Cardiac muscle cell (in vitro differentiated cells and primary cell): Measurements from ENCODE around the gene BLOC1S6. TPM values are rescaled to one million over a fixed set of nuclear protein-coding genes. Genes with fewer than 3 reads are reported as not detected.

ENCODE experiments used
- DNase-seq, 2 donors: peaks; one replicate each; pipeline versions ENCODE4 v3.0.0 to v3.0.0-alpha.2; 2010 to 2017; ENCODE audit warnings: low read depth in 1 of 2, low spot score in 1 of 2
- H3K27ac ChIP-seq: fragments of 200-600 bp; sonication (generic); 2 replicates; pipeline ENCODE4 v1.5.1; 2016
- H3K27me3 ChIP-seq: fragments of 200-600 bp; sonication (generic); 2 replicates; pipeline ENCODE4 v1.6.0; 2016; ENCODE audit warnings: control low read depth
- H3K36me3 ChIP-seq: fragments of 200-600 bp; sonication (generic); 2 replicates; pipeline ENCODE4 v1.5.1; 2016; ENCODE audit warnings: control low read depth
- H3K4me1 ChIP-seq: fragments of 200-600 bp; sonication (generic); 2 replicates; pipeline ENCODE4 v1.8.1; 2017; ENCODE audit warnings: low read depth, mild to moderate bottlenecking, mixed run types
- H3K4me3 ChIP-seq: fragments of 200-600 bp; sonication (generic); 2 replicates; pipeline ENCODE4 v1.5.1; 2016; ENCODE audit warnings: mild to moderate bottlenecking
- H3K9me3 ChIP-seq: fragments of 200-600 bp; sonication (generic); 2 replicates; pipeline ENCODE4 v1.5.1; 2017; ENCODE audit warnings: low read depth, mild to moderate bottlenecking, control low read depth
- CTCF ChIP-seq: IDR thresholded peaks from 2 replicates; pipeline ENCODE4 v1.5.1; 2012; ENCODE audit warnings: low read depth, mild to moderate bottlenecking, low read length
- polyA plus RNA-seq: library from polyadenylated mRNA; unstranded; fragments of >200 nt; fragmentation: Nextera tagmentation; extraction: Ambion mirVana; gene quantifications from 2 replicates; pipeline ENCODE4 v1.2.1, GENCODE V29; 2016
- total RNA-seq: library from RNA; depleted of rRNA; stranded (reverse); fragments of >200 nt; gene quantifications from 2 replicates; pipeline ENCODE4 v1.2.3, GENCODE V29; 2016

The BLOC1S6 gene
- total and polyA plus RNA-seq, 2 experiments from 2014 or later, result 30.4 to 44.4 TPM

- no peak overlapping the region for H3K4me3 ChIP-seq
- no peaks in the 10 kb centered on the region for H3K4me1 ChIP-seq
- H3K27ac ChIP-seq, result no peak overlapping the region
- no peaks in the 10 kb centered on the region for H3K36me3 ChIP-seq
- H3K27me3 ChIP-seq, result no peaks in the 10 kb centered on the region
- TF ChIP-seq CTCF, result no peak
- no peaks in the 10 kb centered on the region for H3K9me3 ChIP-seq
- no peak for DNase-seq
Observed at GRCh38 chr15:45546789-45547188, 40.4 kb upstream of the BLOC1S6 start.

GRCh38 chr15:45548753-45549520 is 38.2 kb upstream of the BLOC1S6 start:
- Histone ChIP-seq H3K36me3 (no peaks in the 10 kb centered on the region), H3K4me1 (no peaks in the 10 kb centered on the region), H3K9me3 (no peaks in the 10 kb centered on the region), H3K27ac (no peak overlapping the region), H3K4me3 (no peak overlapping the region), H3K27me3 (no peaks in the 10 kb centered on the region)
- no peak for DNase-seq
- no peak for TF ChIP-seq CTCF

GRCh38 chr15:45549541-45550220 is 37.5 kb upstream of the BLOC1S6 start:
- Histone ChIP-seq H3K4me1 (no peaks in the 10 kb centered on the region), H3K27ac (no peak overlapping the region), H3K27me3 (peaks cover 5% of the 10 kb centered on the region), H3K36me3 (no peaks in the 10 kb centered on the region), H3K4me3 (no peak overlapping the region), H3K9me3 (no peaks in the 10 kb centered on the region)
- no peak for DNase-seq
- TF ChIP-seq CTCF, result no peak

- Histone ChIP-seq H3K27me3 (peaks cover 11% of the 10 kb centered on the region), H3K9me3 (no peaks in the 10 kb centered on the region), H3K4me3 (no peak overlapping the region), H3K4me1 (no peaks in the 10 kb centered on the region), H3K27ac (no peak overlapping the region), H3K36me3 (no peaks in the 10 kb centered on the region)
- DNase-seq, result no peak
- TF ChIP-seq CTCF, result no peak
Observed at GRCh38 chr15:45550436-45550835, 36.7 kb upstream of the BLOC1S6 start.

GRCh38 chr15:45551676-45552075 is 35.5 kb upstream of the BLOC1S6 start:
- Histone ChIP-seq H3K4me3 (no peak overlapping the region), H3K4me1 (no peaks in the 10 kb centered on the region), H3K27me3 (peaks cover 23% of the 10 kb centered on the region), H3K36me3 (no peaks in the 10 kb centered on the region), H3K9me3 (no peaks in the 10 kb centered on the region), H3K27ac (no peak overlapping the region)
- no peak for TF ChIP-seq CTCF
- no peak for DNase-seq
